ENCODE data around the gene KY.

DNA sequence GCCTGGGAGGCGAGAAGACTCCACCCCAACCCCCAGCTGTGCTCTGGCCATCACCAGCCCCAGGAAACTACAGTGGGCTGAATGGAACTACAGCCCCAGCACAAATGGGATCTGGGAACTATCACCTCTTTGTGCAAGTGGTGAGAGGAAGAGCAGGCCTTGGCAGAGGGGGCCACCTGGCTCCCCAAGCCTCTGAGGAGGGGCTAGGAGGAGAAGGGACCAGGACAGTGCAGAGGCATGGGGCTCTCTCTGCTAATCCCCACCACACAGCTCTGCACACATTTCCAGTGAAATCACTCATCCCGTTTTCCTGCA, 31.6 kb downstream of the KY start:
- TF ChIP-seq CTCF (optimal IDR thresholded peaks at IDR 0.05 in 1 of 3, IDR thresholded peaks at IDR 0.05 in 1 of 3, conservative IDR thresholded peaks at IDR 0.05 in 1 of 3; ENCODE audit: extremely low read depth in 1 of 3, insufficient read depth in 2 of 3, low read length in 3 of 3) = no peak
- TF ChIP-seq EZH2 (IDR thresholded peaks at IDR 0.05; ENCODE audit: low read length) = no peak

All from keratinocyte (primary cell).